ENCODE data around the gene PACRG.
A peak's percentile ranks its signal among the peaks of the same experiment; 100 is the strongest.

The PACRG gene

GRCh38 chr6:163259689-163260088 is 531.9 kb downstream of the PACRG start:
- DNase-seq = no peak

GRCh38 chr6:163260111-163260895 is 532.5 kb downstream of the PACRG start:
- DNase-seq = peak; percentile 50

GRCh38 chr6:163260911-163261310 is 533.1 kb downstream of the PACRG start:
- DNase-seq = peak; percentile 13

GRCh38 chr6:163261361-163261760 is 533.6 kb downstream of the PACRG start:
- DNase-seq = no peak

GRCh38 chr6:163262080-163262479 is 534.3 kb downstream of the PACRG start:
- no peak for DNase-seq

GRCh38 chr6:163263196-163263595 is 535.4 kb downstream of the PACRG start:
- no peak for DNase-seq

- peak; percentile 7 for DNase-seq
Measured at GRCh38 chr6:163263998-163264661, 536.4 kb downstream of the PACRG start.

GRCh38 chr6:163264662-163265035 is 536.9 kb downstream of the PACRG start:
- no peak for DNase-seq

GRCh38 chr6:163281634-163282033 is 553.9 kb downstream of the PACRG start:
- DNase-seq = no peak

GRCh38 chr6:163282672-163283071 is 554.9 kb downstream of the PACRG start:
- no peak for DNase-seq

- DNase-seq = no peak
Measured at GRCh38 chr6:163284151-163284550, 556.4 kb downstream of the PACRG start.

GRCh38 chr6:163285691-163286090 is 557.9 kb downstream of the PACRG start:
- DNase-seq = no peak

- no peak for DNase-seq
Measured at GRCh38 chr6:163287626-163288025, 559.9 kb downstream of the PACRG start.

- DNase-seq = no peak
Measured at GRCh38 chr6:163288066-163288465, 560.3 kb downstream of the PACRG start.

GRCh38 chr6:163288915-163289314 is 561.1 kb downstream of the PACRG start:
- no peak for DNase-seq

GRCh38 chr6:163289447-163289846 is 561.7 kb downstream of the PACRG start:
- DNase-seq = no peak

- DNase-seq = no peak
Measured at GRCh38 chr6:163290545-163291274, 562.9 kb downstream of the PACRG start.

- no peak for DNase-seq
Measured at GRCh38 chr6:163291622-163292021, 563.8 kb downstream of the PACRG start.

- DNase-seq = no peak
Measured at GRCh38 chr6:163293286-163293685, 565.5 kb downstream of the PACRG start.

- DNase-seq = no peak
Measured at GRCh38 chr6:163294734-163295133, 567.0 kb downstream of the PACRG start.

GRCh38 chr6:163296835-163297519 is 569.2 kb downstream of the PACRG start:
- DNase-seq = no peak

GRCh38 chr6:163298079-163298830 is 570.5 kb downstream of the PACRG start:
- DNase-seq = no peak
